CD14-positive monocyte (primary cell): Measurements from ENCODE around the gene RALGAPB. TPM values are rescaled to one million over a fixed set of nuclear protein-coding genes. Genes with fewer than 3 reads are reported as not detected.

Experiments used
- DNase-seq, 3 donors: peaks; one replicate each; pipeline ENCODE4 v3.0.0-alpha.2; 2011 to 2022
- H2AFZ ChIP-seq: 2 replicates; pipeline ENCODE4 v1.6.0; 2012; ENCODE audit warnings: mild to moderate bottlenecking, low read depth, low read length, inconsistent platforms; ENCODE audit not compliant: insufficient read depth, poor library complexity, severe bottlenecking
- H3K27ac ChIP-seq, 2 donors: 1 replicate in 1 of 2; 2 replicates in 1 of 2; pipeline ENCODE4 v1.5.1; 2012 to 2013; ENCODE audit warnings: low read length in 2 of 2, control low read depth in 1 of 2, inconsistent platforms in 1 of 2, low read depth in 1 of 2, mild to moderate bottlenecking in 1 of 2
- H3K27me3 ChIP-seq, 2 donors: one replicate each; pipeline versions ENCODE4 v1.6.0 to v1.6.1; 2011 to 2013; ENCODE audit warnings: low read length in 2 of 2; ENCODE audit not compliant: control insufficient read depth in 2 of 2, insufficient read depth in 2 of 2
- H3K36me3 ChIP-seq, 2 donors: replicated peaks in 1 of 2; 1 replicate in 1 of 2; 2 replicates in 1 of 2; pipeline versions ENCODE4 v1.5.1 to v1.6.1; 2012 to 2013; ENCODE audit warnings: low read length in 2 of 2, control low read depth in 1 of 2, inconsistent platforms in 1 of 2, mild to moderate bottlenecking in 1 of 2; ENCODE audit not compliant: insufficient read depth in 2 of 2, control insufficient read depth in 1 of 2
- H3K4me1 ChIP-seq, 2 donors: 1 replicate in 1 of 2; 2 replicates in 1 of 2; pipeline versions ENCODE4 v1.5.1 to v1.6.1; 2012 to 2013; ENCODE audit warnings: low read length in 2 of 2, control low read depth in 1 of 2, inconsistent platforms in 1 of 2, mild to moderate bottlenecking in 1 of 2, moderate library complexity in 1 of 2; ENCODE audit not compliant: insufficient read depth in 2 of 2, control insufficient read depth in 1 of 2
- H3K4me2 ChIP-seq: replicated peaks from 2 replicates; pipeline ENCODE3; 2012; ENCODE audit warnings: low read length, moderate library complexity, mild to moderate bottlenecking; ENCODE audit not compliant: poor library complexity, severe bottlenecking; ENCODE audit errors: extremely low read depth
- H3K4me3 ChIP-seq, 3 experiments: fragments of 200-600 bp in 1 of 3; sonication (generic) in 1 of 3; replicated peaks in 1 of 3; 1 replicate in 2 of 3; 2 replicates in 1 of 3; pipeline ENCODE4 v1.5.1; 2011 to 2013; ENCODE audit warnings: low read length in 3 of 3, mild to moderate bottlenecking in 3 of 3, control low read depth in 2 of 3, low read depth in 2 of 3, inconsistent platforms in 1 of 3, moderate library complexity in 1 of 3
- H3K79me2 ChIP-seq: 2 replicates; pipeline ENCODE4 v1.6.0; 2012; ENCODE audit warnings: mild to moderate bottlenecking, control low read depth, inconsistent platforms, low read length, moderate library complexity; ENCODE audit not compliant: insufficient read depth
- H3K9ac ChIP-seq: 2 replicates; pipeline ENCODE4 v1.6.0; 2017; ENCODE audit warnings: low read length, mild to moderate bottlenecking; ENCODE audit not compliant: insufficient read depth, poor library complexity, severe bottlenecking
- H3K9me3 ChIP-seq, 2 donors: replicated peaks in 1 of 2; 1 replicate in 1 of 2; 2 replicates in 1 of 2; pipeline versions ENCODE4 v1.5.1 to v1.6.1; 2012 to 2013; ENCODE audit warnings: low read length in 2 of 2, control low read depth in 1 of 2; ENCODE audit not compliant: control insufficient read depth in 1 of 2, insufficient read depth in 1 of 2
- H4K20me1 ChIP-seq: 2 replicates; pipeline ENCODE4 v1.6.0; 2012; ENCODE audit warnings: mild to moderate bottlenecking, low read length, control low read depth, moderate library complexity; ENCODE audit not compliant: insufficient read depth
- H3K27ac Mint-ChIP-seq, 7 donors: one replicate each; pipeline ENCODE4 v1.8.0; 2020; ENCODE audit warnings: mild to moderate bottlenecking in 7 of 7, mixed read lengths in 7 of 7, moderate library complexity in 6 of 7, inconsistent platforms in 2 of 7
- H3K27me3 Mint-ChIP-seq, 3 donors: one replicate each; pipeline ENCODE4 v1.8.0; 2021 to 2022; ENCODE audit warnings: low read depth in 3 of 3, mild to moderate bottlenecking in 3 of 3, mixed read lengths in 3 of 3, moderate library complexity in 3 of 3, inconsistent platforms in 1 of 3
- H3K36me3 Mint-ChIP-seq, 2 donors: one replicate each; pipeline ENCODE4 v1.8.0; 2020; ENCODE audit warnings: mixed read lengths in 2 of 2, inconsistent platforms in 1 of 2, mild to moderate bottlenecking in 1 of 2
- H3K4me1 Mint-ChIP-seq: one replicate; pipeline ENCODE4 v1.8.0; 2020; ENCODE audit warnings: mild to moderate bottlenecking, mixed read lengths
- H3K4me3 Mint-ChIP-seq, 2 donors: one replicate each; pipeline ENCODE4 v1.8.0; 2020; ENCODE audit warnings: mild to moderate bottlenecking in 2 of 2, mixed read lengths in 2 of 2, moderate library complexity in 1 of 2
- H3K9me3 Mint-ChIP-seq, 7 donors: one replicate each; pipeline ENCODE4 v1.8.0; 2020 to 2022; ENCODE audit warnings: mixed read lengths in 7 of 7, mild to moderate bottlenecking in 6 of 7, moderate library complexity in 6 of 7, inconsistent platforms in 2 of 7
- WGBS: methylation state at CpG from one replicate; pipeline ENCODE4 v1.1.5; 2013; ENCODE audit warnings: missing lambda C conversion rate; ENCODE audit not compliant: insufficient coverage; 5-methylcytosine and 5-hydroxymethylcytosine counted together
- intact Hi-C, 2 donors: fragments of 100-400 bp; cut with micrococcal nuclease; formaldehyde crosslinking; loops; one replicate each; pipeline versions ENCODE4 v1.15.0 to v1.15.1; 2023
- polyA plus RNA-seq, 3 donors: library from polyadenylated mRNA; depleted of rRNA in 1 of 3; unstranded in 2 of 3; stranded (reverse) in 1 of 3; fragments of 300-500 nt in 2 of 3; fragments of >200 nt in 1 of 3; fragmentation: Illumina TruSeq in 2 of 3; gene quantifications; 1 replicate in 2 of 3; 2 replicates in 1 of 3; pipeline ENCODE4 v1.2.3, GENCODE V29; 2012 to 2021
- TF ChIP-seq, protein P1 (sequence below): fragments of 200-600 bp; IDR thresholded peaks from one replicate; pipeline ENCODE4 v1.8.0; 2022; ENCODE audit warnings: antibody characterized with exemption, mild to moderate bottlenecking

RALGAPB gene
- polyA plus RNA-seq, 3 donors = 4.7 to 15.5 (median 6.1) TPM

DNA sequence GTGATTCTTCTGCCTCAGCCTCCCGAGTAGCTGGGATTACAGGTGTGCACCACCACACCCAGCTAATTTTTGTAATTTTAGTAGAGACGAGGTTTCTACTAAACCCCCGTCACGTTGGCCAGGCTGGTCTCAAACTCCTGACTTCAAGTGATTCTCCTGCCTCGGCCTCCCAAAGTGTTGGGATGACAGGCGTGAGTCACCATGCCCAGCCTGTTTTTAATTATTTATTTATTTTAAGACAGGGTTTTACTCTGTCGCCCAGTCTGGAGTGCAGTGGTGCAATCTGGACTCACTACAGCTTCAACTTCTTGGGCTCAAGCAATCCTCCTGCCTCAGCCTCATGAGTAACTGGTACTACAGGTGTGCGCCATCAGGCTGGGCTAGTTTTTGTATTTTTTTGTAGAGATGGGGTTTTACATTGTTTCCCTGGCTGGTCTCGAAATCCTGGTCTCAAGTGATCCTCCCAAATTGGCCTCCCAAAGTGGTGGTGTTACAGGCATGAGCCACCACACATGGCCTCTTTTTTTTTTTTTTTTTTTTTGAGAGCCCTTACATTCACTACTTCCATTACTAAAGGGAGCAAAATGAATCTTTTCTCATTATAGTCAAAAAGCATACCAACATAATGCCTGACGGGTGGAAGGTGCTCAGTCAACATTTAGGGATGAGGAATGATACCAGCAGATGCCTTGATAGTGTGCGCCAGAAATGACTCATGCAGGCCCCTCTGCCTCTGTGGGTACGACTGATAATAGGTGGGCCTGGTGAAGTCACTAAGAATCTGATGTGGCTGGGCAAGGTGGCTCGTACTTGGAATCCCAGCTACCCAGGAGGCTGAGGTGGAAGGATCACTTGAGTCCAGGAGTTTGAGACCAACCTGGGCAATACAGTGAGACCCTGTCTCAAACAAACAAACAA is 17.8 kb upstream of the RALGAPB start:
- Mint-ChIP-seq H3K27me3 (peaks cover 4 to 6% (median 5%) of the 10 kb centered on the region in 3 donors), H3K9me3 (no peaks in the 10 kb centered on the region), H3K36me3 (peaks cover 14 to 18% of the 10 kb centered on the region in 2 donors), H3K4me3 (no peak overlapping the region), H3K4me1 (no peaks in the 10 kb centered on the region), H3K27ac (no peak overlapping the region)
- DNase-seq = no peak
- no peak overlapping the region for H3K4me2 ChIP-seq
- no peaks in the 10 kb centered on the region for H4K20me1 ChIP-seq
- TF ChIP-seq, protein P1, sequence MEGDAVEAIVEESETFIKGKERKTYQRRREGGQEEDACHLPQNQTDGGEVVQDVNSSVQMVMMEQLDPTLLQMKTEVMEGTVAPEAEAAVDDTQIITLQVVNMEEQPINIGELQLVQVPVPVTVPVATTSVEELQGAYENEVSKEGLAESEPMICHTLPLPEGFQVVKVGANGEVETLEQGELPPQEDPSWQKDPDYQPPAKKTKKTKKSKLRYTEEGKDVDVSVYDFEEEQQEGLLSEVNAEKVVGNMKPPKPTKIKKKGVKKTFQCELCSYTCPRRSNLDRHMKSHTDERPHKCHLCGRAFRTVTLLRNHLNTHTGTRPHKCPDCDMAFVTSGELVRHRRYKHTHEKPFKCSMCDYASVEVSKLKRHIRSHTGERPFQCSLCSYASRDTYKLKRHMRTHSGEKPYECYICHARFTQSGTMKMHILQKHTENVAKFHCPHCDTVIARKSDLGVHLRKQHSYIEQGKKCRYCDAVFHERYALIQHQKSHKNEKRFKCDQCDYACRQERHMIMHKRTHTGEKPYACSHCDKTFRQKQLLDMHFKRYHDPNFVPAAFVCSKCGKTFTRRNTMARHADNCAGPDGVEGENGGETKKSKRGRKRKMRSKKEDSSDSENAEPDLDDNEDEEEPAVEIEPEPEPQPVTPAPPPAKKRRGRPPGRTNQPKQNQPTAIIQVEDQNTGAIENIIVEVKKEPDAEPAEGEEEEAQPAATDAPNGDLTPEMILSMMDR = no peak
- no peaks in the 10 kb centered on the region for H3K27me3 ChIP-seq
- no peak overlapping the region for H2AFZ ChIP-seq
- WGBS = 100% methylated on average over 4 of the region's 13 CpGs
- H3K9ac ChIP-seq = no peak overlapping the region
- H3K36me3 ChIP-seq = peaks cover 9 to 15% of the 10 kb centered on the region in 2 donors
- H3K4me1 ChIP-seq = no peaks in the 10 kb centered on the region
- intact Hi-C loops = no loop called here
- H3K9me3 ChIP-seq = no peaks in the 10 kb centered on the region
- H3K27ac ChIP-seq = no peak overlapping the region
- H3K4me3 ChIP-seq = no peak overlapping the region
- H3K79me2 ChIP-seq = no peaks in the 10 kb centered on the region

DNA sequence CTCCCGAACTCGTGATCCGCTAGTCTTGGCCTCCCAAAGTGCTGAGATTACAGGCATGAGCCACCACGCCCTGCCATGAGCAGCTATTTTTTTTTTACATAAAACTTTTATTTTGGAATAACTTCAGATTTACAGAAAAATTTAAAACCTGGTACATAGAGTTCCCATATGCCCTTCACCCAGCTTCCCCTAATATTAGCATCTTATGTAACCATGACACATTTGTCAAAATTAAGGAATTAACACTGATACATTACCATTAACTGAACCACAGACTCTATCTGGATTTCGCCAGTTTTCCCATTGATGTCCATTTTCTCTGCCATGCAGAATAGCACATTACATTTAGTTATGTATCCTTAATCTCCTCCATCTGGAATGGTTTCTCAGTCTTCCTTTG is 14.3 kb upstream of the RALGAPB start:
- Histone ChIP-seq H4K20me1 (no peaks in the 10 kb centered on the region), H3K4me2 (no peak overlapping the region), H3K79me2 (no peaks in the 10 kb centered on the region), H3K9ac (no peak overlapping the region), H2AFZ (no peak overlapping the region), H3K4me1 (no peaks in the 10 kb centered on the region), H3K27ac (no peak overlapping the region), H3K9me3 (no peaks in the 10 kb centered on the region), H3K4me3 (no peak overlapping the region), H3K36me3 (no peaks in the 10 kb centered on the region), H3K27me3 (no peaks in the 10 kb centered on the region)
- H3K36me3 Mint-ChIP-seq = no peaks in the 10 kb centered on the region
- H3K27ac Mint-ChIP-seq = no peak overlapping the region
- peaks cover 4 to 8% (median 5%) of the 10 kb centered on the region in 3 donors for H3K27me3 Mint-ChIP-seq
- peaks cover 0 to 11% (median 6%) of the 10 kb centered on the region in 7 donors for H3K9me3 Mint-ChIP-seq
- intact Hi-C loops = no loop called here
- peaks cover 5% of the 10 kb centered on the region for H3K4me1 Mint-ChIP-seq
- WGBS = 80% methylated on average over 1 of the region's 5 CpGs
- no peak overlapping the region for H3K4me3 Mint-ChIP-seq
- DNase-seq = no peak
- TF ChIP-seq, protein P1 = no peak
